Activated B cell treated with CpG ODN at 0.5 μM for 24 hours (primary cell): ENCODE measurements around the gene ERC1. TPM values are rescaled to one million over a fixed set of nuclear protein-coding genes. Genes with fewer than 3 reads are reported as not detected.

Experiments
- ATAC-seq: fragments of 200-7000 bp; cut with Tn5 transposase; one replicate; pipeline ENCODE4 v1.10.0; 2021; ENCODE audit warnings: low read depth, mild to moderate bottlenecking, moderate library complexity
- CTCF ChIA-PET: fragments of 350-600 bp; sonication (Branson Sonifier 250); formaldehyde crosslinking; loops from one replicate; lab custom pipeline; 2021; ENCODE audit warnings: antibody characterized with exemption; lab: Charles Lee
- POLR2A ChIA-PET: fragments of 350-600 bp; sonication (Branson Sonifier 250); formaldehyde crosslinking; loops from one replicate; lab custom pipeline; 2021; ENCODE audit warnings: antibody characterized with exemption; lab: Charles Lee
- DNase-seq: peaks from one replicate; pipeline ENCODE4 v3.0.0; 2022
- H3K27ac Mint-ChIP-seq: one replicate; pipeline ENCODE4 v1.8.0; 2020; ENCODE audit warnings: mixed read lengths
- H3K27me3 Mint-ChIP-seq: one replicate; pipeline ENCODE4 v1.8.0; 2021; ENCODE audit warnings: mixed read lengths
- H3K36me3 Mint-ChIP-seq: one replicate; pipeline ENCODE4 v1.8.0; 2021; ENCODE audit warnings: low read depth, mixed read lengths
- H3K4me1 Mint-ChIP-seq: one replicate; pipeline ENCODE4 v1.8.0; 2021; ENCODE audit warnings: mixed read lengths
- H3K4me3 Mint-ChIP-seq: one replicate; pipeline ENCODE4 v1.8.0; 2020; ENCODE audit warnings: mild to moderate bottlenecking, mixed read lengths
- H3K9me3 Mint-ChIP-seq: one replicate; pipeline ENCODE4 v1.8.0; 2020; ENCODE audit warnings: mixed read lengths
- intact Hi-C: fragments of 100-400 bp; cut with micrococcal nuclease; formaldehyde crosslinking; loops from one replicate; pipeline ENCODE4 v1.15.1; 2024
- total RNA-seq: library from RNA; stranded (reverse); gene quantifications from 2 replicates; pipeline ENCODE4 v1.2.3, GENCODE V29; 2022
- TF ChIP-seq, protein P1 (sequence below): fragments of 200-600 bp; IDR thresholded peaks from one replicate; pipeline ENCODE4 v1.8.0; 2022; ENCODE audit warnings: antibody characterized with exemption, mild to moderate bottlenecking

ERC1 gene
- total RNA-seq, 1 donor from 2014 or later: 57.0 TPM

DNA sequence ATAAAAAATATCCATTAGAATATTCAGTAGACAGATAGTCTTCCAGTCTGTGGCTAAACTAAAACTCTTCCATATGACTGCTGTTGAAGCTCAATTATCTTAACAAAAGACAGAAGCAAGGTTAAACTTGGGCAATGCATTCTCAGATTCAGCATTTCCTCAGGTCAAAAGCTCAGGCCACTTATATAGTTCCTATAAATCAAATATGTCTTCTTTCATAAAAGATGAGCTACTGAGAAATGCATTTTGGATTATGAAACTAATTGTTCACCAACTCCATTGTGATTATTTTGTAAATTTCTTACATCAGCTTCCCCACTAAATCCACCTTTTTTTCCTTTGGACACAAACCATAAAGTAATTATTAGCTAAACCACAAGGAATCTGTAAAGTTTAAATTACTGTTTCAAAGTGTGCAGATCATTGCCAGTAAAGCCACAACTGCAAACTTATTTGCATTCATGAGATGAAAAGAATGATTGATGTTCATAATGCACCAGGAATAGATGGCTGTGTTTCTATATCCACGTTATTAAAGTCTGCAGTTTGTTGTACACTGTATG is 379.0 kb downstream of the ERC1 start:
- peaks cover 40% of the 10 kb centered on the region for H3K36me3 Mint-ChIP-seq
- no peak overlapping the region for H3K4me3 Mint-ChIP-seq
- no peaks in the 10 kb centered on the region for H3K4me1 Mint-ChIP-seq
- intact Hi-C loops: no loop called here
- no peak for ATAC-seq
- ChIA-PET CTCF (no interaction called here), POLR2A (no interaction called here)
- TF ChIP-seq, protein P1, sequence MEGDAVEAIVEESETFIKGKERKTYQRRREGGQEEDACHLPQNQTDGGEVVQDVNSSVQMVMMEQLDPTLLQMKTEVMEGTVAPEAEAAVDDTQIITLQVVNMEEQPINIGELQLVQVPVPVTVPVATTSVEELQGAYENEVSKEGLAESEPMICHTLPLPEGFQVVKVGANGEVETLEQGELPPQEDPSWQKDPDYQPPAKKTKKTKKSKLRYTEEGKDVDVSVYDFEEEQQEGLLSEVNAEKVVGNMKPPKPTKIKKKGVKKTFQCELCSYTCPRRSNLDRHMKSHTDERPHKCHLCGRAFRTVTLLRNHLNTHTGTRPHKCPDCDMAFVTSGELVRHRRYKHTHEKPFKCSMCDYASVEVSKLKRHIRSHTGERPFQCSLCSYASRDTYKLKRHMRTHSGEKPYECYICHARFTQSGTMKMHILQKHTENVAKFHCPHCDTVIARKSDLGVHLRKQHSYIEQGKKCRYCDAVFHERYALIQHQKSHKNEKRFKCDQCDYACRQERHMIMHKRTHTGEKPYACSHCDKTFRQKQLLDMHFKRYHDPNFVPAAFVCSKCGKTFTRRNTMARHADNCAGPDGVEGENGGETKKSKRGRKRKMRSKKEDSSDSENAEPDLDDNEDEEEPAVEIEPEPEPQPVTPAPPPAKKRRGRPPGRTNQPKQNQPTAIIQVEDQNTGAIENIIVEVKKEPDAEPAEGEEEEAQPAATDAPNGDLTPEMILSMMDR: no peak
- H3K27ac Mint-ChIP-seq: no peak overlapping the region
- no peaks in the 10 kb centered on the region for H3K27me3 Mint-ChIP-seq
- H3K9me3 Mint-ChIP-seq: peaks cover 2% of the 10 kb centered on the region
- no peak for DNase-seq

DNA sequence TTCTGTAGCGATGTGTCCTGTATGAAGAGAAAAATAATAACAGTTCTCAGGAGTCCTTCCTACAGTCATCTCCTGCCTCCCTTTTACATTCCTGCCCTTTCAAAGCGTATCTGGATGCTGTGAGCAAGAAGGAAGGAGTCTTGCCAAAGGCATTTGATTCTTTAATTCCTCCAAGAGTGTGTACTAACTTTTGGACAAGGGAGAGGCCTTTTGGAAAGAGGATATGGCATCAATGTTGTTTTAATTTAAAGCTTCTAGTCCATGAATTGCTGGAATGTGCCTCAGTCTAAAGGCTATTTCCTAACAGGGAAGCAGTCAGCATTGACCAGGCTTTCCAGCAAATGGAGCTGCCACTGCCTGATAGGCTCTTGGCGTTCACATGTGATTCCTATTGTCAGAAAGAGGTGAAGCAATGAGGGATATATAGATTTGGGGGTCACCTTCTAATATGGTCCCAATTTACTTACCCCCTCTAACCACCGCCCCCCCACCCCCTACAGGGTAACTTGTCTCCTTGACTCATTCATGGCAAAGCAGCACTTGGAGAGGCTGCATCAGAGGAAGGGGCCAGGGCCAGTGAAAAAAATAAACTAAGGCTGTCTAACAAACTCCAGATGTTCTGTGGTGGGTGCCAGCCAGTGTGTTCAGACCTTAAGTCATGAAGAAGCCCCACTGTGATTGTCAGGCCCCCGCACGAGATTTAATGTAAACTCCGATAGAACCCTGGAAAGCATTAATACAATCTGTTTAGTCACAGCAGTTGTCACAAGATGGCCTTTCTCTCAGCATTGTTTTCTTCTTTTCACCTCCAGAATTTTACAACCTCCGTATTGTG is 383.1 kb downstream of the ERC1 start:
- H3K36me3 Mint-ChIP-seq: peaks cover 56% of the 10 kb centered on the region
- H3K9me3 Mint-ChIP-seq: no peaks in the 10 kb centered on the region
- H3K27ac Mint-ChIP-seq: no peak overlapping the region
- H3K4me1 Mint-ChIP-seq: no peaks in the 10 kb centered on the region
- H3K4me3 Mint-ChIP-seq: no peak overlapping the region
- POLR2A ChIA-PET: no interaction called here
- TF ChIP-seq, protein P1: no peak
- DNase-seq (no peak), ATAC-seq (no peak)
- CTCF ChIA-PET: no interaction called here
- intact Hi-C loops: no loop called here
- no peaks in the 10 kb centered on the region for H3K27me3 Mint-ChIP-seq

DNA sequence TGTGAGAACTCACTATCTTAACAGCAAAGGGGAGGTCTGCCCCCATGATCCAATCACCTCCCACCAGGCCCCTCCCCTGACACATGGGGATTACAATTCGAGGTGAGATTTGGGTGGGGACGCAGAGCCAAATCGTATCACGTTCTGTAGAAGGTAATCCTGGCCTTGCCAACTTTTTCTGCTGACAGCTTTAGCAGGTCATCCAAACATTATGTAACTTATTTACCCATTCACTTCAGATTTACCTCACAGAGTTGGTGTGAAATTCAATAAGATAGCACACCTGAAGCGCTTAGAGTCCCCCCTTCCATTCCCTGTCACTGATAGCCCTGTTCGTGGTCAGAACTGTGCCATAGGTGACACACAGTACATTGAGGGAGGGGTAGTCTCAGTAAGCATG is 384.3 kb downstream of the ERC1 start:
- no peak for ATAC-seq
- CTCF ChIA-PET: no interaction called here

DNA sequence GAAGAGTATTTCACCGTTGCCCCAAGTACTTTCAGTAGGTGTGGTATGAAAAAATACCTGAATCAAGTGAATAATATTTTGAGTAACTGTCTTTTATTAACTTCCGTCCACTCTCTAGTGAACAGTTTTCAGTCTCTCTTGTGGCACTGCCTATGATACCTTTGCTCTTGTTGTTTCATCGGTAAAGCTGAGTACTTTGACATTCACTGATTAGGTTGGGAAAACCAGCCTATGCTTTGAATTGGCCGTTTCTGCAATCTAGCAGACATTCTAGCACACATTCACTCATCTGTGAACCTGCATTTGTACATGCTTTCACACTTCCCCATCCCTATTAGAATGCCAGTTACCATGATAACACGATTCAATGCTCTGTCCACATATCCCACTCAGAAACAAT is 386.1 kb downstream of the ERC1 start:
- ChIA-PET POLR2A (no interaction called here), CTCF (no interaction called here)
- TF ChIP-seq, protein P1: no peak
- H3K36me3 Mint-ChIP-seq: peaks cover 60% of the 10 kb centered on the region
- DNase-seq (no peak), ATAC-seq (no peak)
- H3K27me3 Mint-ChIP-seq: no peaks in the 10 kb centered on the region
- intact Hi-C loops: no loop called here
- no peak overlapping the region for H3K27ac Mint-ChIP-seq
- no peak overlapping the region for H3K4me3 Mint-ChIP-seq
- no peaks in the 10 kb centered on the region for H3K4me1 Mint-ChIP-seq
- H3K9me3 Mint-ChIP-seq: no peaks in the 10 kb centered on the region

More for the DNA sequence above, 384.3 kb downstream of the ERC1 start:
- TF ChIP-seq, protein P1: no peak
- intact Hi-C loops: no loop called here
- no peak overlapping the region for H3K4me3 Mint-ChIP-seq
- H3K36me3 Mint-ChIP-seq: peaks cover 64% of the 10 kb centered on the region
- H3K4me1 Mint-ChIP-seq: no peaks in the 10 kb centered on the region
- POLR2A ChIA-PET: no interaction called here
- DNase-seq: no peak
- H3K27me3 Mint-ChIP-seq: no peaks in the 10 kb centered on the region
- no peak overlapping the region for H3K27ac Mint-ChIP-seq
- no peaks in the 10 kb centered on the region for H3K9me3 Mint-ChIP-seq

DNA sequence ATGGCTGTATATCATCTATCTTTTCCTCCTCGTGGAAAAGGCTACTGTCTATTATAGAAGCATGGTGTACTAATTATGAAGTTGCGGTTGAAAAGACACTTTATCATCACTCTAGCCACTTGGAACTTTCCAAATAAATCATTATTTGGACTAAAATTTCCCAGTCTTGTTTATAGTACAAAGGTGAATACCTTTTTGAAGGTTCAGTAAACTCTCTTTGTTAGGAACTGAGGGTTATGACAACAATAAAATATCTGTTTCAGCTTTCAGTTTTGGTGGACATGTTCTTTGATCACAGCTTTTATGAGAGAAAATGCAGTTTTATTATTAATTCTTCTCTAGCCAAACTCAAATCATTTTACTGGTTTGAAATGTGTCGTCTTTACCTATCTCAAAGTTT is 386.7 kb downstream of the ERC1 start:
- peaks cover 56% of the 10 kb centered on the region for H3K36me3 Mint-ChIP-seq
- ChIA-PET CTCF (no interaction called here), POLR2A (no interaction called here)
- ATAC-seq (no peak), DNase-seq (no peak)
- no peak overlapping the region for H3K4me3 Mint-ChIP-seq
- intact Hi-C loops: no loop called here
- TF ChIP-seq, protein P1: no peak
- no peaks in the 10 kb centered on the region for H3K27me3 Mint-ChIP-seq
- no peaks in the 10 kb centered on the region for H3K9me3 Mint-ChIP-seq
- no peak overlapping the region for H3K27ac Mint-ChIP-seq
- no peaks in the 10 kb centered on the region for H3K4me1 Mint-ChIP-seq
